H1 (cell line): ENCODE results near the gene CFAP53. TPM values are rescaled to one million over a fixed set of nuclear protein-coding genes. Genes with fewer than 3 reads are reported as not detected.

Experiments
- CTCF ChIA-PET: fragments of 300-600 bp; sonication (Branson Sonifier 250); formaldehyde crosslinking; loops from one replicate; lab custom pipeline; 2021; ENCODE audit not compliant: partially characterized antibody; lab: Charles Lee
- POLR2A ChIA-PET: fragments of 300-600 bp; sonication (Branson Sonifier 250); formaldehyde crosslinking; loops from one replicate; lab custom pipeline; 2021; ENCODE audit warnings: inconsistent platforms; ENCODE audit not compliant: partially characterized antibody; lab: Charles Lee
- DNase-seq, 2 experiments: peaks; one replicate each; pipeline versions ENCODE4 v3.0.0 to v3.0.0-alpha.2; 2010 to 2022; ENCODE audit warnings: low spot score in 2 of 2, low read depth in 1 of 2, mixed read lengths in 1 of 2
- FAIRE-seq: peaks from 2 replicates; lab custom pipeline; 2011; peaks lifted over from hg19 to GRCh38; lab: Jason Lieb, UNC
- H2AFZ ChIP-seq: 2 replicates; pipeline ENCODE4 v1.8.1; 2012; ENCODE audit warnings: low read length, inconsistent platforms
- H2AK5ac ChIP-seq: 2 replicates; pipeline ENCODE4 v1.6.1; 2013; ENCODE audit warnings: low read depth, low read length
- H2BK120ac ChIP-seq: replicated peaks from 2 replicates; pipeline ENCODE3; 2013; ENCODE audit warnings: low read depth, low read length, inconsistent platforms
- H2BK12ac ChIP-seq: 2 replicates; pipeline ENCODE4 v1.6.1; 2013; ENCODE audit warnings: low read depth, low read length
- H2BK15ac ChIP-seq: 2 replicates; pipeline ENCODE4 v1.6.1; 2013; ENCODE audit warnings: low read length
- H2BK20ac ChIP-seq: 2 replicates; pipeline ENCODE4 v1.6.1; 2013; ENCODE audit warnings: low read length
- H2BK5ac ChIP-seq: 2 replicates; pipeline ENCODE4 v1.6.1; 2013; ENCODE audit warnings: low read depth, low read length
- H3K14ac ChIP-seq: 2 replicates; pipeline ENCODE4 v1.6.1; 2013; ENCODE audit warnings: inconsistent platforms; ENCODE audit not compliant: insufficient read length
- H3K18ac ChIP-seq: 2 replicates; pipeline ENCODE4 v1.6.1; 2013; ENCODE audit warnings: low read length; ENCODE audit errors: extremely low read depth
- H3K23ac ChIP-seq: 2 replicates; pipeline ENCODE4 v1.6.1; 2013; ENCODE audit warnings: inconsistent platforms; ENCODE audit not compliant: insufficient read length
- H3K23me2 ChIP-seq: 2 replicates; pipeline ENCODE4 v1.6.1; 2013; ENCODE audit warnings: low read depth, low read length
- H3K27ac ChIP-seq: 2 replicates; pipeline ENCODE4 v1.6.1; 2011; ENCODE audit warnings: low read depth, low read length, inconsistent platforms
- H3K27me3 ChIP-seq, 4 experiments: replicated peaks in 1 of 4; 1 replicate in 1 of 4; 2 replicates in 3 of 4; pipeline versions ENCODE4 v1.6.1 to v1.8.1; 2011 to 2013; ENCODE audit warnings: low read length in 3 of 4, mild to moderate bottlenecking in 3 of 4, inconsistent platforms in 2 of 4, mixed read lengths in 2 of 4, moderate library complexity in 1 of 4; ENCODE audit not compliant: control insufficient read depth in 3 of 4, insufficient read depth in 3 of 4; ENCODE audit errors: extremely low read depth in 1 of 4
- H3K36me3 ChIP-seq, 4 experiments: 2 replicates each; pipeline versions ENCODE4 v1.6.1 to v1.8.1; 2011 to 2013; ENCODE audit warnings: mild to moderate bottlenecking in 4 of 4, low read length in 3 of 4, moderate library complexity in 2 of 4, control low read depth in 1 of 4, inconsistent platforms in 1 of 4; ENCODE audit not compliant: insufficient read depth in 4 of 4, control insufficient read depth in 2 of 4
- H3K4ac ChIP-seq: replicated peaks from 2 replicates; pipeline ENCODE3; 2013; ENCODE audit warnings: low read length, low read depth, mixed read lengths, inconsistent platforms; ENCODE audit not compliant: insufficient read length
- H3K4me1 ChIP-seq, 4 experiments: replicated peaks in 1 of 4; 1 replicate in 1 of 4; 2 replicates in 3 of 4; pipeline versions ENCODE4 v1.6.1 to v1.8.1; 2011 to 2013; ENCODE audit warnings: low read length in 3 of 4, inconsistent platforms in 2 of 4, mixed read lengths in 1 of 4; ENCODE audit not compliant: insufficient read depth in 4 of 4, control insufficient read depth in 3 of 4
- H3K4me2 ChIP-seq, 2 experiments: 2 replicates each; pipeline versions ENCODE4 v1.6.1 to v1.8.1; 2011 to 2013; ENCODE audit warnings: low read depth in 2 of 2, low read length in 2 of 2, control low read depth in 1 of 2, inconsistent platforms in 1 of 2, mild to moderate bottlenecking in 1 of 2; ENCODE audit not compliant: insufficient read depth in 1 of 2
- H3K4me3 ChIP-seq, 4 experiments: fragments of 200-600, 300-600 bp in 1 of 4; sonication (generic), shearing (Covaris generic), sonication (Bioruptor Twin) in 1 of 4; 2 replicates each; pipeline versions ENCODE4 v1.5.1 to v1.8.1; 2011 to 2016; ENCODE audit warnings: low read length in 4 of 4, low read depth in 3 of 4, control low read depth in 2 of 4, inconsistent platforms in 2 of 4, mild to moderate bottlenecking in 2 of 4, mixed read lengths in 1 of 4, moderate library complexity in 1 of 4; ENCODE audit not compliant: insufficient read depth in 2 of 4; ENCODE audit errors: extremely low read depth in 1 of 4
- H3K56ac ChIP-seq: replicated peaks from 2 replicates; pipeline ENCODE3; 2013; ENCODE audit warnings: low read depth, mild to moderate bottlenecking, mixed read lengths, low read length, inconsistent platforms; ENCODE audit not compliant: insufficient read length
- H3K79me1 ChIP-seq: 2 replicates; pipeline ENCODE4 v1.6.1; 2013; ENCODE audit warnings: low read depth, low read length, control low read depth
- H3K79me2 ChIP-seq, 2 experiments: 2 replicates each; pipeline versions ENCODE4 v1.6.1 to v1.8.1; 2012 to 2013; ENCODE audit warnings: low read length in 2 of 2, mild to moderate bottlenecking in 2 of 2, inconsistent platforms in 1 of 2; ENCODE audit not compliant: insufficient read depth in 2 of 2, control insufficient read depth in 1 of 2
- H3K9ac ChIP-seq, 4 experiments: replicated peaks in 1 of 4; 1 replicate in 1 of 4; 2 replicates in 3 of 4; pipeline versions ENCODE4 v1.6.1 to v1.8.1; 2011 to 2013; ENCODE audit warnings: low read depth in 3 of 4, low read length in 3 of 4, control low read depth in 2 of 4, mild to moderate bottlenecking in 2 of 4, moderate library complexity in 2 of 4, inconsistent platforms in 1 of 4; ENCODE audit errors: extremely low read depth in 1 of 4
- H3K9me3 ChIP-seq, 2 experiments: 2 replicates each; pipeline versions ENCODE4 v1.6.1 to v1.8.1; 2012 to 2013; ENCODE audit warnings: mild to moderate bottlenecking in 2 of 2, moderate library complexity in 2 of 2, control low read depth in 1 of 2, inconsistent platforms in 1 of 2, low read depth in 1 of 2, low read length in 1 of 2, mixed read lengths in 1 of 2; ENCODE audit not compliant: insufficient read depth in 2 of 2
- H4K20me1 ChIP-seq, 2 experiments: replicated peaks in 1 of 2; 2 replicates each; pipeline versions ENCODE3 to v1.8.1; 2011 to 2013; ENCODE audit warnings: inconsistent platforms in 2 of 2, low read length in 2 of 2, mild to moderate bottlenecking in 1 of 2; ENCODE audit not compliant: insufficient read depth in 2 of 2, control insufficient read depth in 1 of 2
- H4K5ac ChIP-seq: 2 replicates; pipeline ENCODE4 v1.6.1; 2013; ENCODE audit warnings: low read length, low read depth, mixed read lengths, inconsistent platforms; ENCODE audit not compliant: insufficient read length
- H4K8ac ChIP-seq: 2 replicates; pipeline ENCODE4 v1.8.0; 2013; ENCODE audit warnings: mild to moderate bottlenecking, moderate library complexity, low read length, inconsistent platforms; ENCODE audit not compliant: insufficient read depth; ENCODE audit errors: extremely low read depth
- H4K91ac ChIP-seq: replicated peaks from 2 replicates; pipeline ENCODE3; 2013; ENCODE audit warnings: low read length, mixed read lengths, inconsistent platforms; ENCODE audit not compliant: insufficient read length
- ASH2L ChIP-seq: fragments of 200-600, 300-600 bp; sonication (generic); IDR thresholded peaks from one replicate; pipeline ENCODE4 v1.7.1; 2017; ENCODE audit warnings: low read length
- CREB1 ChIP-seq: IDR thresholded peaks from 2 replicates; pipeline ENCODE4 v1.6.1; 2012; ENCODE audit warnings: inconsistent platforms
- RBBP5 ChIP-seq: IDR thresholded peaks from 2 replicates; pipeline ENCODE4 v1.7.1; 2012; ENCODE audit warnings: low read depth, mild to moderate bottlenecking, inconsistent platforms, low read length, moderate library complexity, borderline replicate concordance
- polyA plus RNA-seq, 7 experiments: library from polyadenylated mRNA; depleted of rRNA in 3 of 7; stranded (reverse) in 5 of 7; unstranded in 2 of 7; fragments of >200 nt in 5 of 7; fragments of 200-250 nt in 2 of 7; gene quantifications; 1 replicate in 5 of 7; 2 replicates in 1 of 7; 4 replicates in 1 of 7; pipeline versions ENCODE4 v1.2.1 to v1.2.3, GENCODE V29; 2011 to 2013; ENCODE audit warnings: missing spikeins in 2 of 7, mixed read lengths in 2 of 7
- total RNA-seq: library from RNA; stranded (reverse); fragmentation: NEBNext Ultra II Directional; extraction: Animal tissue kit (Norgen Biotek cat#: 25700); gene quantifications from 2 replicates; pipeline ENCODE4 v1.2.1, GENCODE V29; 2021

The CFAP53 gene
- total and polyA plus RNA-seq, 2 of the 8 experiments (the other 6 are each of a cell fraction or from before 2014, with no cell fraction given) = 0.08 to 0.30 TPM

- H3K9ac ChIP-seq = no peak overlapping the region
- no peak overlapping the region for H2BK20ac ChIP-seq
- H2AK5ac ChIP-seq = no peak overlapping the region
- no peak overlapping the region for H4K5ac ChIP-seq
- no peak overlapping the region for H2BK15ac ChIP-seq
- no peak overlapping the region for H2AFZ ChIP-seq
- no peaks in the 10 kb centered on the region for H3K27me3 ChIP-seq
- H3K4me3 ChIP-seq = no peak overlapping the region
- no peak overlapping the region for H2BK12ac ChIP-seq
- no peak overlapping the region for H3K23ac ChIP-seq
- peaks cover 0 to 3% (median 0%) of the 10 kb centered on the region in 4 experiments; a peak in 1 of 7 replicates for H3K4me1 ChIP-seq
- no peak overlapping the region for H2BK5ac ChIP-seq
- no peaks in the 10 kb centered on the region for H3K23me2 ChIP-seq
- no peak overlapping the region for H3K14ac ChIP-seq
- H3K56ac ChIP-seq = no peak overlapping the region
- CTCF ChIA-PET = no interaction called here
- no peak overlapping the region for H3K18ac ChIP-seq
- H3K9me3 ChIP-seq = no peaks in the 10 kb centered on the region
- H4K91ac ChIP-seq = no peak overlapping the region
- POLR2A ChIA-PET = no interaction called here
- no peak overlapping the region for H4K8ac ChIP-seq
- DNase-seq (no peak), FAIRE-seq (no peak)
- no peaks in the 10 kb centered on the region for H4K20me1 ChIP-seq
- no peak overlapping the region for H2BK120ac ChIP-seq
- H3K79me2 ChIP-seq = no peaks in the 10 kb centered on the region
- no peak overlapping the region for H3K4me2 ChIP-seq
- H3K36me3 ChIP-seq = no peaks in the 10 kb centered on the region
- H3K27ac ChIP-seq = no peak overlapping the region
- H3K79me1 ChIP-seq = no peaks in the 10 kb centered on the region
- H3K4ac ChIP-seq = no peak overlapping the region
- TF ChIP-seq ASH2L (no peak), CREB1 (no peak), RBBP5 (no peak)
Measured at GRCh38 chr18:50249576-50249975, 16.7 kb downstream of the CFAP53 start.
